ENCODE results near the gene ASRGL1. TPM values are rescaled to one million over a fixed set of nuclear protein-coding genes. Genes with fewer than 3 reads are reported as not detected.

Gene ASRGL1
- total and polyA plus RNA-seq, 4 donors, result 3.7 to 15.2 (median 8.1) TPM

- no peaks in the 10 kb centered on the region for H3K36me3 ChIP-seq (ENCODE audit: control insufficient read depth in 4 of 4, insufficient read depth in 3 of 4, low read depth in 1 of 4, low read length in 3 of 4)
- H3K27me3 ChIP-seq (ENCODE audit: control insufficient read depth in 4 of 4, insufficient read depth in 4 of 4, low read length in 3 of 4), result no peaks in the 10 kb centered on the region
- no peak overlapping the region for H3K27ac ChIP-seq (ENCODE audit: low read depth in 1 of 2, low read length in 2 of 2)
- WGBS, result 86% methylated on average over 2 of the region's 2 CpGs
- TF ChIP-seq RXRA (IDR thresholded peaks at IDR 0.05), result no peak
- TF ChIP-seq SP1 (IDR thresholded peaks at IDR 0.05), result no peak
- TF ChIP-seq FOXA2 (IDR thresholded peaks at IDR 0.05), result no peak
- no peak for TF ChIP-seq FOXA1 (IDR thresholded peaks at IDR 0.05)
- TF ChIP-seq GABPA (IDR thresholded peaks at IDR 0.05 in 1 of 2, conservative IDR thresholded peaks at IDR 0.05 in 1 of 2), result no peak
- no peak for TF ChIP-seq HNF4A (conservative IDR thresholded peaks at IDR 0.05)
- TF ChIP-seq CTCF (IDR thresholded peaks at IDR 0.05; ENCODE audit: low read depth, low read length, missing input control), result no peak
- no peak for TF ChIP-seq MAX (IDR thresholded peaks at IDR 0.05)
- no peak for TF ChIP-seq ATF3 (IDR thresholded peaks at IDR 0.05)
- TF ChIP-seq HNF4G (IDR thresholded peaks at IDR 0.05), result no peak
- no peak for TF ChIP-seq JUND (IDR thresholded peaks at IDR 0.05)
- no peak for TF ChIP-seq ZBTB33 (IDR thresholded peaks at IDR 0.05)
- TF ChIP-seq EGR1 (IDR thresholded peaks at IDR 0.05; ENCODE audit: low read depth in 2 of 2), result no peak
- TF ChIP-seq REST (IDR thresholded peaks at IDR 0.05), result no peak
- no peak for DNase-seq (ENCODE audit: low spot score)
- H3K9me3 ChIP-seq (ENCODE audit: control insufficient read depth in 4 of 4, low read length in 3 of 4), result no peaks in the 10 kb centered on the region
- no peaks in the 10 kb centered on the region for H3K4me1 ChIP-seq (ENCODE audit: control insufficient read depth in 4 of 4, insufficient read depth in 4 of 4, low read length in 3 of 4)
- no peak overlapping the region for H3K9ac ChIP-seq (ENCODE audit: low read depth in 1 of 2, low read length in 2 of 2)
- H3K4me3 ChIP-seq (ENCODE audit: low read depth in 1 of 3, low read length in 3 of 3), result no peak overlapping the region
Measured at GRCh38 chr11:62322524-62322923, 14.7 kb upstream of the ASRGL1 start.
